ENCODE data around the gene TNFRSF1A.

The TNFRSF1A gene

DNA sequence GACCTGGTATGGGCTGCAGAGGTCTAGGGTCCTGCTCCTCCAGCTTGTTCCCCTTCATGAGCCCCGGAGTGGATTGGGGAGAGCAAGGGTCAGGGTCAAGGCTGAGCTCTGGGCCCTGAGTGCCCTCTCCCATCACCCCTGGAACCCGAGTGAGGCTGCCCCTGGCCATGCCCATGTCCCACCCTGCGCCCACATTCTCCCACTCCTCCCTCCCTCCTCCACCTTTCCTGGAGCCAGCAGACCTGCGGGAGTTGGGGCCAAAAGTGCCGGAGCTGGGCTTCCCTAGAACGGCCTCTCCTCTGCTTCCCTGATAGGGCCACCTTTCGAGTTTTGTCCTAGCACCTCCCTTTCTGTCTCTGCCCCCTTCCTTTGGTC is 32.9 kb upstream of the TNFRSF1A start:
- DNase-seq (ENCODE audit: low read depth, low spot score): no peak

DNA sequence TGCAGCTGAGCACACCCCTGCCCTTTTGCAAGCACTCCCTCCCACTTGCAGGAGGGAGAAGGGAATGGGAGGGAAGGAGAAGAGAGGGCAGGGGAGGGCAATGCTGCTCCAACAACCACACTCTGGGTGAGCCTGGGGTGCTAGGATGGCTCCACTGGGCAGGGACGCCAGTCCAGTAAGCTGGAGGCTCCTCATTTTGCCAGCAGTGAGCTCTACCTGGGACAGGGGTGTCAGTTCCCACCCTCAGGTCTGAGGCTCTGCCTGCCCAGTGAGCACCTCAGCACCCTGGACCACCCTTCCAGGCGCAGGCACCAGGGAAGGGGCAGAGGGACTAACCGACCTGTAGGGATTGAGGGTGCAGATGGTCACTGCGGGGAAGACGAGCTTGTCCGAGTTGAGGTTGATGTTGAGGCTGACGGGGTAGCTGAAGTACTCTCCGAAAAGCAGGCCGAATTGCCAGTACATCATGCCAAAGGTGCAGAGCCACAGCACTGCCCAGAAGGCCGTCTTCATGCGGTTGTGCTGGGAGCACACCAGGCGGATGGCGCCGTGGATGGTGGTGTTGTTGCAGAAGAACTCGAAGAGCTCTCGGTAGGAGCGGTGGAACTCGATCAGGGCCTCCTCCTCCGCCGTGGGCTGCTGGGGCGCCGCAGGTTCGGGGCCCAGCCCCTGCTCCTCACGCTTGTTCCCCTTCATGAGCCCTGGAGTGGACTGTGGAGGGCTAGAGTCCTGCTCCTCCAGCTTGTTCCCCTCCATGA is 32.3 kb upstream of the TNFRSF1A start:
- no peak for DNase-seq (ENCODE audit: low read depth, low spot score)

DNA sequence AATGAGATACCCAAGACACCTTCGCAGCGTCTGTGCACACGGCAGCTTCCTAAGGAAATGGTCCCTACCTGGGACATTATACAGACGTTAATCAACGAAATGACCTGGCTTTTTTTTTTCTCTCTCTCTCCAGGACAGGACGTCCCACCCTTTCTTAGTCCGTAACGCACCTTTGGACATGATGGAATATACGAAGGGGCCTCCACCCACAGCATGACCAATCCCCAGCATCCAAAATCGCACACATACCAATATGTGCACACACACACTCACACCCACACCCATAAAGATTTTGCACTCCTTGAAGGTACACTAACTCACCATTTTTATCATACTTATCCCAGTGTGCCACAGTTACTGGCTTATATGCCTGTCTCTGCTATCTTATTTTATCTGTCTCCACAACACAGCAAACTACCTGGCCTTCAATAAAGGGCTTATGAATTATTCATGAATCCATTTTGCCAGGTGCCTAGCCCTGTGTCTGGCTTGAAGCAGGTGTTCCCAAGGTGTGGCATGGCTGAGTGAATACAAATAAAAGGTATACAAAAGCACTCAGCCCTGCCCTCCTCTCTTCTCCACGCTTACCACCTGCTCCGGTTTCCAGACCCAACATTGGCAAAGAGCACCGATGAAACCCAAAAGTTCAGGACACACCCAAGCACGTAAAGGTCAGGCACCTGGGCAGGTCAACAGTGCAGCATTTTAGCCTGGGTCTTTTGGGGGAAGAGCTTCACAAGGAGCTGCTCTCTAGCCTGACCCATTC is 31.3 kb upstream of the TNFRSF1A start:
- no peak for DNase-seq (ENCODE audit: low read depth, low spot score)

DNA sequence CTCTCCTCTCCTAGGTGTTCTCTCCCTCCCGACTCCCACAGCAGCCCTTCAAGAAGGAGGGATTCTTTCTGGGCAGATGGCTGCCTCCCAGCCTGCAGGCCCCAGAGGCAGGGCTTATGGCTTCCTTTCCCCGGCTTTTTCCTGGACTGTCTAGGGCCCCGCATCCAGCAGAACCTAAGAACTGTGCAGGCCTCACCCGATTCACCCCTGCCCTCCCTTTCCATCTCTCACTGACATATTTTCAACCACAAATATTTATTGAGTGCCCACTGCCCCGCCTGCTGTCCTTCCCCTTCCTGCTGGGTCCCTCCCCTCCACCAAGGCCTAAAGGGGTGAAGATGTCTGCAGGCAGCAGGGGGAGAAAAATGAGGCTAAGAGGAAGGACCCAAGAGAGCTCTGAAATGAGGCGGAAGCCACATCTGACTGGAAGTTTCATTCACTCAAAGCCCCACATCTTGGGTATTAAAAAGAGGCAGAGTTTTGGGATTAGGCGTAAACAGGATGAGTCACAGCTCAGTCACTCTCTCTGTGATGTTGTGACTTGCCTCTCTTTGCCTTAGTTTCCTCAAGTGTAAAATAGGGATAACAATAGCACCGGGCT is 30.6 kb upstream of the TNFRSF1A start:
- DNase-seq (ENCODE audit: low read depth, low spot score): peak; percentile 90

DNA sequence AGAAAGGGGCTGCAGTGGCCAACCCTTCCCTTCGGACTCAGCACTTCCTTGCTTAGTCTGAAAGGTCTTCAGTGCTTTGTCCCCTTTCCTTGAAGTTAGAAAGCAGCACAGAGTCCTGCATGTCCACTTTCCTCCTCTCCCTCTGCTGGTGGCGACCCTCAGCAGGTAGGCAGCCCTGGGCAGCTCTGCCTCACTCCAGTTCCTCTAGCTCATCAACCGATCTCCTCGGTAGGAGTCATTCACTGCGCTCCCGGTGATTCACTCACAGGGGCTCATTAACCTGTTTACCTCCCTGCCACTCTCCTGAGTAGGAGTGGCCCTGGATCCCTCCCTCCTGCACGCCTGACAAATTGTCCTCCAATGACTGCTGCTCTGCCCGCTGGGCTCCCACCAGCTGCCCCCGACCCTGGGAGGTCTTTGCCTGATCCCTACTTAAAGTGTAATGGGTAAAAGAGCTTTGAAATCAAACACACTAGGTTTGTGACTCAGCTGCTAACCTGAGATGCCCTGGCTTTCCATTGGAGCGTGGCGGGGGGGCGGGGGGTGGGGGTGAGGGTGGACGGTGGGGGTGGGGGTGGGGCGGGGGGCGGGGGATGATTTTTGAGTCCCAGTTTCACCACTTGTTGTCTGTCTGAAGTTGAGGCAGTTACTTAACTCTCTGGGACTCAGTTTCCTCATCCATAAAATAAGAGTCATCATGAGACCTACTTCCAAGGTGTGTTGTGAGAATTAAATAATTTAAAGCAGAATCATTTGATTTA is 29.3 kb upstream of the TNFRSF1A start:
- DNase-seq (ENCODE audit: low read depth, low spot score): peak; percentile 92

DNA sequence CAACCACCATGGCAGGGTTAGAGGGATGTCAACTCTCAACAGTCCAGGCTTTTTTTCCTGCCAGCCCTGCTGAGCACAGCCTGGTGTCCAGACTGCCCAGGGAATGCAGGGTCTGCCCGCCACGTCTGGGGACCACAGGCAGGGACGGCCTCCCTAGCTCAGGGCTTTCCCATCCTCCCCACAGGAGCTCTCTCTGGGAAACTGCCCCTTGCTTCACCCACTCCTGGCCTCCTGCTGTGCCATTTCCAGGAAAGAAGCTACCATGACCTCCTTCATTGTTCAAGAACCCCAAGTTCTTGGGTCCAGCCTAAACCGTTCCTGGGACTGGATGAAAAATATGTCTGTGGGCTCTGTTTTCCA is 28.7 kb upstream of the TNFRSF1A start:
- peak; percentile 32 for DNase-seq (ENCODE audit: low read depth, low spot score)

DNA sequence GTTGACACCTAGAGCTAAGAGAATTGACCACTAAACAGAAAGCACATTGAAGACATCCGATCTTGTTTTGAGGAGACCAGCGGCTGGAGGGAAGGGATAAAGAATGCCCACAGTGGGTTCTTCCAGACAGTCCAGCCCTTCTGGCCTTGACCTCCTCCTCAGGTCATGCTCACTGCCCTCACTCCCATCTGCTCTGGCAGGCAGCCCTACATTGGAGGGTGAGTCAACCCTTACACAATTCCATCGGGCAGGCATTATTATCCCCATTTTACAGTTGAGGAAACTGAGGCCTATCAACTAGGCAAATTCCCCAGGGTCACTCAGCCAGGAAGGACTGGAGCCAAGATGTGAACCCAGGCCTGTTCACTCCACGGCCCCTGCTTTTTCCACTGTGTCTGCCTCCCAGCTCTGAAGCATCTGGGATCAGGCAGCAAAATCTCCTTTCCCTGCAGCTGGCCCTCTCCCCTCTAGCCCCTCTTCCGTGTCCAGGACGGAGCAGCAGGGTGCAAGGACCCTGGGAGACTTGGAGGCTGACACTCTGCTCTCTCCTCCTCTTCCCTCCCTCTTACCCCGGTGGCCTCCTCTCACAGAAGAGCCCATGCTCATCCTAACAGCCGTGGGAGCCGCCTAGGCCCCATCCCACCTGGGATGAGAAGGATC is 28.2 kb upstream of the TNFRSF1A start:
- DNase-seq (ENCODE audit: low read depth, low spot score): no peak

DNA sequence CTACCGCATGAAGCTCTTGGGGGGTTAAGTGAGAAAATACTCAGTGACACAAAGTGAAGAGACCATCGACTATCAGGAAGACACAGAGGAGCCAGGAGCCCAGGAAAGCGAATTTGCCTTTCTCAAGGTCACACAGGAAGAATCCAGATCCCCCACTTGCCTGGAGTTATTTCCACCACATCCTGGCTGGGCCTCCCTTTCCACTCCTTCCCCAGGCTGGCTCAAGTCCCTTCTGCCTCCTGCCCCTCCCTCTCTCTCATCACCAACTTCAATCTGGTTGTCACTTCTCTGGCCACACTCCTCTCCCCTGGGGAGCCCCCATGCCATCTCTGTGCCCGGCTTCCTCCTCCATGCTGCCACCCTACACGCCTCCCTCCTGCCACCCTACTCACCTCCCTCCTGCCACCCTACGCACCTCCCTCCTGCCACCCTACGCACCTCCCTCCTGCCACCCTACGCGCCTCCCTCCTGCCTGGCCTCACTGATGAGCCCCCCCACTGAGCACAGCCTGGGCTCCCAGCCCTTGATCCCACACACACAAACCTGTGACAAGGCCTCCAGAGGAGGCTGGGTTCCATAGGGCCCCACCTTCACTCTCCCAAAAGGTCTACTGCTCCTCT is 27.1 kb upstream of the TNFRSF1A start:
- DNase-seq (ENCODE audit: low read depth, low spot score): no peak

DNA sequence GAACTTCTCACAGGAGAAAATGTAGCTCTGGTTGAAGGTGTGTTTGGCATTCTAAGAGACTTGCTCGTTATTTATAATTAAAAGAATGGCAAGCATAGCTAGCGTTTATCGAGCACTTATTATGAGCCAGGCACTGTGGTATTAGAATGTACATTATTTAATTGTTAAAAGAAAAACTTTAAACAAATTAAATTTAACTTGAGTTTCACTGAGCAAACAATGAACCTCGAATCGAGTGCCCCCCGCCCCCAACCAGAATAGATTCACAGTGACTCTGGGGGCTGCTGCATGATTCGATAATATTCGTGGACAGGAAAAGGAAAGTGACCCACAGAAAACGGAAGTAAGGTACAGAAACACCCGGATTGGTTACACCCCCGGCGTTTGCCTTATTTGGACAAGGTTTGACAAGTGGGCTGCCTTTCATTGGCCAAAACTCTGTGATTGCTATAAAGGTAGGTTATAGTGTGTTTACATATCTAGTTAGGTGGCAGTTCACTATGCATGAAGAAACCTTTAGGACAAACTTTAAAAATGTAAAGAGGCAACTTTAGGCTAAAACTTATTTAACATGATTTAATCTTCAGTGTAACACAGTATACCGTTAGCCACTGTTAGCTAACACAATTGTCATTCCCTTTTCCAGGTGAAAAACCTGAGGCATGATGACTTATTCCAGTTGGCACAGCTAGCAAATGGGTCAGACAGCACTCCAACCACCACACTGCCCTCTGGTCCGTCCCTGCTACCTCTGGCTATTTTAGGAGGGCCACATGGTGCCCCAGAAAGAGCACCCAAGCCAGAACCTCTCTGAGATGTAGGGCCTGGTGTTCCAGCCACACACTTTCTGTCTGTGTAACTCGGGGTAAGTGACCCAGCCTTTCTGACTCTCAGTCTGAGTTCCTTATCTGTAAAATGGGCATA is 26.4 kb upstream of the TNFRSF1A start:
- DNase-seq (ENCODE audit: low read depth, low spot score): no peak

DNA sequence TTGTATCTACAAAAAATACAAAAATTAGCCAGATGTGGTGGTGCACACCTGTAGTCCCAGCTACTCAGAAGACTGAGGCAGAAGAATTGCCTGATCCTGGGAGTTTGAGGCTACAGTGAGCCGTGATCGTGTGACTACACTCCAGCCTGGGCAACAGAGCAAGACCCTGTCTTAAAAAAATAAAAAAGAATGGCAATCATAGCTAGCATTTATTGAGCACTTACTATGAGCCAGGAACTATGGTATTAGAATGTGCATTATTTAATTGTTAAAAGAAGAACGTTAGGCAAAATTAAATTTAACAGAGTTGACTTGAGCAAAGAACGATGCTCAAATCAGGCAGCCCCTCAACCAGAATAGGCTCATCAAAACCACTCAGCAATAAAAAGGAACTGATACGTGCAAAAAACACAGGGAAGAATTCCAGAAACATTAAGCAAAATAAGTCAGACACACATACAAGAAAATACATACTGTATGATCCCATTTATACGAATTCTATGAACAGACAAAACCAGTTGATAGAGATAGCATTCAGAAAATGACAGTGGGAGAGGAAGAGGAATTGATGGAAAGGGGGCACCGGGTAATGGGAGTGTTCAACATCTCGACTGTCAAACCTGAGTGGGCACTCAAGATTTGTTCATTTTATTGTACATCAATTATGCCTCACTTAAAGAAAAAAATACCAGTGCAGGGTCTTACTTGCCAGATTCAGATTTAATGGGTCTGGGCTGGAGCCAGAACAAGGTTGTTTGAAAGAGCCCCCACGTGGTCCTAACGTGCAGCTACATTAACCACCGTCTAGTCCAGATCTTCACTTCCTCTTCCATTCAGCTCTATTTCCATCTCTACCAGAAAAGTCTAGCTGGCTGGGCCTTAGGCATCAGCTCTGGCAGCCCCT is 25.4 kb upstream of the TNFRSF1A start:
- peak; percentile 54 for DNase-seq (ENCODE audit: low read depth, low spot score)

DNA sequence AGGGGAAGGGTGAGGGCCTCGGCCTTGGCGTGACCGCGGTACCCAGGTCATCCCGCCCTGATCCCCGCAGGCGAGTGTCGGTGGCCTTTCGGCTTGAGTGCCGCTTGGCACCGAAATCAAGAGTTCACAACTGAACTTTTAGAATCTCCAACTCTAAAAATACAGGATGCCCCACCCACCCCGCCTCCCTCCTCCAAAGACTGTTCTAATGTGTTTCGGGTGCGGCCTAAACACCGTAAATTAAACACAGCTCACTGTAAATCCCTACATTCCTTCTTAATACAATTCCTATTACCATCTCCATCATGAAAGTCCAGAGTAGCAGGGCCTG is 22.1 kb upstream of the TNFRSF1A start:
- no peak for DNase-seq (ENCODE audit: low read depth, low spot score)

DNA sequence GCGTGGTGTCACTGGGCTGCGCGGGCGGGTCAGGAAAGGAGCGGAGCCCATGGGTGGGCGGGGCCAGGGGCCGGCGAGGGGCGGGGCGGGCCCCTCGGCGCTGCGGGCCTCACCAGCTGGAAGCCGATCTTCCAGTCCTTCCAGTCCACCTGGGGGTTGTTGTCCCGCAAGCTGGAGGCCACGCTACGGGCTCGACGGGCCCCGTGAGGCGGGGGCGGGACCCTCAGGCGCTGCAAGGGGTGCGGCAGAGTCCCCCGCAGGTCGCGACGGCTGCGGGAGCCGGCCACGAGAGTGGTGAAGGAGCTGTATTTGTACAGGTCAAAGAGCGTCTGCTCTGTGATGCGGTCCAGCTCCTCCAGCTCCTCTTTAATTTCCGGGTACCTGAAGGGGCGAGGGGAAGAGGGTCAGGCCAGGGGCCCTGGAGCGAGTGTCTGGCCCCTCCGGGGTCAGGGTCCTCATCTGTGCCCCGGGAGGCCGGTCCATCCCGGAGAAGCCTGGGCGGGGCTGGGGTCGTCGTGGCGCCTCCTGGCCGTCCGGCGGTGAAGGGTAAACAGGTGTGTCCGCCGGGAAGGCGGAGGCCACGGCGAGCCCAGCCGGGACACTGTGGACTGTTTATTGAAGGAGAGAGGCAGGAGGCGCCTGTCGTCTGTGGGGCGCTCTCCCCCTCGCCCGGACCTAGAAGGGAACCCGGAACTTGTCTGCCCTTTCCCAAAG is 21.6 kb upstream of the TNFRSF1A start:
- DNase-seq (ENCODE audit: low read depth, low spot score): peak; percentile 71

DNA sequence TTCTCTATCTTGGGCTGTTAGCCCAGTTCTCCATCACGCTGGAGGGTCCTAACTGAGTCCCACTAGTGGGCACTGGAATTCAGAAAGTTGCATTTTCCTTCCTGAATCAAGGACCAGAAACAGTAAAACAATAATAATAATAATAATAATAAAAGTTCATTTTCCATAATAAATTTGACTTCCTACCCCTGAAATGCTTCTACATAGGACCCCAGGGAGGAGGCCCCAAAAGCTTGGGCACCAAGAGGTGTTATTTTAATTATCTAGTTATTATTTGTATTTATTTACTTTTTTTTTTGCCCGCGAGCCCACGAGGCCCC is 21.1 kb upstream of the TNFRSF1A start:
- DNase-seq (ENCODE audit: low read depth, low spot score): no peak

DNA sequence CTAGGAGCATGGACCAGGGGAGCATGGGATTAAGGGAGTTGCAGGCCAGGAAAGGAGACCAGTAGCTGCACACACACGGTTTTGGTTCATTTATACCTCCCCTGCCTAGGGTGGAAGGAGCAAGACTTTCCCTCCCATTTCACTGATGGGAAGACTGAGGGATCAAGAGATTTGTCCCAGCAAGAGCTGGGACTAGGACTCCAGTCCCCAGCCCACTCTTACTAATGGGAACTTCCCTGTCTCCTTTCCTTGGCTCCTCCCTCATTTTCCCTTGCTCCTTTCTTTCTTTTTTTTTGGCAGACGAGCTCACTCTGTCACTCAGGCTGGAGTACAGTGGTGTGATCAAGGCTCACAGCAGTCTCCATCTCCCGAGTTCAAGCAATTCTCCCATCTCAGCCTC is 20.5 kb upstream of the TNFRSF1A start:
- DNase-seq (ENCODE audit: low read depth, low spot score): no peak

DNA sequence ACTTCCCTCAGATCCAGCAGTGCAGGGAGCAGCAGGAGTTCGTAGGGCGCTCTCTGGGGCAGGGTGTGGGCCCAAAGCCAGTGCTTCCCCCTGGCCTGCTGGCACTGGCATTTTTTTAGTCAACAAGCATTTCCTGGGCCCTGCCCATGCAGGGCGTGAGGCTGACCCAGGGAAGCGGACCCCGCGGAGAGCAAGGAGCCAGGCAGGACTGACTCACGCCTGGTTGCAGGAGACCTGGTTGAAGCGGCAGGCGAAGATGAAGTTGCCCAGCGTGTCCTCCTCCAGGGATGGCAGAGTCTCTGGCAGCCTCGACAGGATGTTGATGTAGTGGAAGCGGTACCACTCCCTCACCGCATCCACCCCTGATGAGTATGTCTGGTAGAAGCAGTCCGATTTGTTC is 20.0 kb upstream of the TNFRSF1A start:
- DNase-seq (ENCODE audit: low read depth, low spot score): peak; percentile 43

DNA sequence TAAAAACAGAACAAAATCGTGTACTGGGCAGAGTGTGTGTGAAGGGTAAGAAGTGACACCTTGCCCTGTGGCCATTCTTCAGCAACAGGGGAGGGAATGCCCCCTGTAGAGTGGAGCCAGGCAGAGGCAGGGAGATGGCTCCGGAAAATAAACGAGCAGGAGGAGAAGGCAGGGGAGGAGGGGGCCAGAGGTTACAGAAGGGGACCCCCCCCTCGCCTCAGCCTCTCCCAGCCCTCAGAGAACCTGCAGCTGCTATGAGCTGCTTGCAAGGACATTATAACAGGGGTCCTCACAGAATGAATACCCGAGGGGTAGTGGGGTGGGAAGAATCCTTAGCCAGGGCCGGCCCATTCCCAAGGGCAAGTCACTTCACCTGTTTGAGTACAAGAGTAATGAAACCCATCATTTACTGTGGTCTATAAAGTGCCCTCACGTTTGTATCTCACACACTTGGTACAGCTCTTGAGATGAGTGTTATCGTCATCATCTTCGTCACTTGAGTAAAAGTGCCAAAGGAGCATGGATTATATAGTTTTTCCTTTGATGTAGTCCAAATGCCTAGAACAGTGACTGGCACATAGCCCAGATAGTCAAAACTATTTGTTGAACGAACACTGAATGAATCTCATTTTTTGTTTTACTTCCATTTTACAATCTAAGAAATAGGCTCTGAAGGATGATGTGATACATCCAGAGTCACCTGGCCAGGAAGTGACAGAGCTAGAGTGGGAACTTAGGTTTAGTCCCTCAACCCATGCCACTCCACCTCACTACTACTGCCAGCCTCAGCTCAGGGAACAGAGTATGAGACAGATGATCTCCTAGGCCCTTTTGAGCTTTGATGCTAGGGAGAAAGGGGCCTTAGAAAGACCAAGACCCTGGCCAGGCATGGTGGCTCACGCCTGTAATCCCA is 19.0 kb upstream of the TNFRSF1A start:
- DNase-seq (ENCODE audit: low read depth, low spot score): no peak

DNA sequence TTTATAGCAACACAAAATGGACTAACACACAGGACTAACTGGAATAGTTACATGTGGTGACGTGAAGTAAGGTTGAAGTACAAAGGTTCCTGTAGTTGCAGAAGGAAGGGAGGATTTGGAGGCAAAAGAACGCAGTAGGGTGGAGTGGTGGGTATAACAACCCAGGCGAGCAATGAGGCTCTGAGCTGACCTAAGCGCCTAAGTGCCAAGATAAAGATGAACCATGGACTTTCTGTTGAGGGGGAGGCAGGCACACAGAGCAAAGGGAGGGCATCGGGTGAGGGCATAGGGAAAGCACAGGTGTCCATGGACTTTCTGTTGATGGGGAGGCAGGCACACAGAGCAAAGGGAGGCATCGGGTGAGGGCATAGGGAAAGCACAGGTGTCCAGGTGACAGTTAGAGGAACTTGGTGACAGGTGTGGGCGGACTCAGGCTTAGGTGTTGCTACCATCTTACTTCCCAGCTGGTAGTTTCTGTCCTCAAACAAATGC is 18.2 kb upstream of the TNFRSF1A start:
- no peak for DNase-seq (ENCODE audit: low read depth, low spot score)

DNA sequence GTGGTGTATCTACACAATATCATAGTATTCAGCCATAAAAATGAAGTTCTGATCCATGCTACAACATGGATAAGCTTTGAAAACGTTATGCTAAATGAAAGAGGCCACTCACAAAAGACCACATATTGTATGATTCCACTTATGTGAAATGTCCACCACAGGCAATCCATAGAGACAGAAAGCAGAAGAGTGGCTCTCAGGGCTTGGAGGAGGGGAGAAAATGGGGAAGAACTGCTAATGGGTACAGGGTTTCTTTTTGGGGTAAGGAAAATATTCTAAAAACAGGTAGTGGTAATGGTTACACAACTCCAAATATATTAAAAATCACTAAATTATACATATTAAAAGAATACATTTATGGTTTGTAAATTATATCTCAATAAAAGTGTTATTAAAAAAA is 17.0 kb upstream of the TNFRSF1A start:
- no peak for DNase-seq (ENCODE audit: low read depth, low spot score)

All from astrocyte of the hippocampus (primary cell).